VCaP (cell line): Measurements from ENCODE around the gene RSPH10B.
"Not testable (repeated sequence)": the region's sequence is repeated elsewhere in the genome, so short reads cannot be mapped to it uniquely, and the experiment has no call there.

Experiments
- H3K27ac ChIP-seq: fragments of 450-650 bp; 2 replicates; pipeline ENCODE4 v1.5.1; 2017
- CTCF ChIP-seq: fragments of 450-650 bp; conservative IDR thresholded peaks from 2 replicates; pipeline ENCODE4 v1.5.1; 2017; ENCODE audit warnings: mild to moderate bottlenecking, moderate library complexity

Gene RSPH10B

GRCh38 chr7:5970347-5970911, at the start of gene RSPH10B:
Gene RSPH10B (minus strand): TSS chr7:5970689. CDS start chr7:5967116, 3,573 bp downstream.
- not testable (repeated sequence) for H3K27ac ChIP-seq

GRCh38 chr7:6016653-6016966, 46.1 kb upstream of the RSPH10B start:
- TF ChIP-seq CTCF = no peak
- H3K27ac ChIP-seq = peak overlapping the region; percentile 71; the same call in 1 of the 2 replicates

GRCh38 chr7:6015917-6016652, 45.6 kb upstream of the RSPH10B start:
- peak overlapping the region; percentile 71 for H3K27ac ChIP-seq
- TF ChIP-seq CTCF = no peak

GRCh38 chr7:6012355-6013104, 42.0 kb upstream of the RSPH10B start:
- TF ChIP-seq CTCF = no peak
- H3K27ac ChIP-seq = no peak overlapping the region

- TF ChIP-seq CTCF = no peak
- H3K27ac ChIP-seq = no peak overlapping the region
Observed at GRCh38 chr7:6011541-6011940, 41.1 kb upstream of the RSPH10B start.

- H3K27ac ChIP-seq = peak overlapping the region; percentile 9; the same call in 1 of the 2 replicates
Observed at GRCh38 chr7:6010370-6010769, 39.9 kb upstream of the RSPH10B start.

GRCh38 chr7:6008668-6009611, 38.5 kb upstream of the RSPH10B start, which contains the start of the genes AIMP2 and PMS2:
Gene AIMP2 (plus strand): TSS chr7:6009272. CDS start chr7:6009364, 92 bp downstream.
Gene PMS2 (minus strand): TSS chr7:6009049. CDS start chr7:6009019, 30 bp downstream.
- no peak for TF ChIP-seq CTCF
- peak within 1 kb of the TSS; percentile 82 for H3K27ac ChIP-seq

GRCh38 chr7:6007835-6008590, 37.5 kb upstream of the RSPH10B start:
- H3K27ac ChIP-seq = peak overlapping the region; percentile 82
